Testis (tissue), 2 donors: Measurements from ENCODE around the gene UBASH3B.

Experiments used
- POLR2A ChIP-seq: fragments of 450-650 bp; IDR thresholded peaks from one replicate; pipeline ENCODE4 v1.6.1; 2017; ENCODE audit warnings: antibody characterized with exemption, mild to moderate bottlenecking, moderate library complexity
- TF ChIP-seq, protein P1 (sequence below), 3 experiments: fragments of 450-650 bp in 2 of 3; fragments of 200-600 bp in 1 of 3; sonication (generic) in 1 of 3; IDR thresholded peaks; one replicate each; pipeline ENCODE4 v1.5.1; 2016 to 2019; ENCODE audit warnings: antibody characterized with exemption in 3 of 3, mild to moderate bottlenecking in 2 of 3, moderate library complexity in 1 of 3

GRCh38 chr11:122861631-122862030 lies 206.1 kb downstream of the UBASH3B start:
- TF ChIP-seq POLR2A = no peak
- TF ChIP-seq, protein P1, sequence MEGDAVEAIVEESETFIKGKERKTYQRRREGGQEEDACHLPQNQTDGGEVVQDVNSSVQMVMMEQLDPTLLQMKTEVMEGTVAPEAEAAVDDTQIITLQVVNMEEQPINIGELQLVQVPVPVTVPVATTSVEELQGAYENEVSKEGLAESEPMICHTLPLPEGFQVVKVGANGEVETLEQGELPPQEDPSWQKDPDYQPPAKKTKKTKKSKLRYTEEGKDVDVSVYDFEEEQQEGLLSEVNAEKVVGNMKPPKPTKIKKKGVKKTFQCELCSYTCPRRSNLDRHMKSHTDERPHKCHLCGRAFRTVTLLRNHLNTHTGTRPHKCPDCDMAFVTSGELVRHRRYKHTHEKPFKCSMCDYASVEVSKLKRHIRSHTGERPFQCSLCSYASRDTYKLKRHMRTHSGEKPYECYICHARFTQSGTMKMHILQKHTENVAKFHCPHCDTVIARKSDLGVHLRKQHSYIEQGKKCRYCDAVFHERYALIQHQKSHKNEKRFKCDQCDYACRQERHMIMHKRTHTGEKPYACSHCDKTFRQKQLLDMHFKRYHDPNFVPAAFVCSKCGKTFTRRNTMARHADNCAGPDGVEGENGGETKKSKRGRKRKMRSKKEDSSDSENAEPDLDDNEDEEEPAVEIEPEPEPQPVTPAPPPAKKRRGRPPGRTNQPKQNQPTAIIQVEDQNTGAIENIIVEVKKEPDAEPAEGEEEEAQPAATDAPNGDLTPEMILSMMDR (IDR thresholded peaks at IDR 0.05) = no peak
